HG02840 (cell line): Measurements from ENCODE around the gene ZNF410.
"Not testable (repeated sequence)": the region's sequence is repeated elsewhere in the genome, so short reads cannot be mapped to it uniquely, and the experiment has no call there.

Experiments used
- ATAC-seq: cut with Tn5 transposase; IDR thresholded peaks from one replicate; pipeline ENCODE4 v1.9.1; 2021; ENCODE audit warnings: mild to moderate bottlenecking, moderate library complexity, moderate number of reproducible peaks; ENCODE audit not compliant: unreplicated experiment, low FRiP score

ZNF410 gene

GRCh38 chr14:73884438-73885190 is 2.0 kb upstream of the ZNF410 start:
- no peak for ATAC-seq

GRCh38 chr14:73887318-73887616 is 608 bp downstream of the ZNF410 start:
- no peak for ATAC-seq

- ATAC-seq = no peak
Observed at GRCh38 chr14:73887694-73888459, 1.2 kb downstream of the ZNF410 start.

- no peak for ATAC-seq
Observed at GRCh38 chr14:73888460-73888725, 1.7 kb downstream of the ZNF410 start.

GRCh38 chr14:73888971-73889370 is 2.3 kb downstream of the ZNF410 start:
- no peak for ATAC-seq

DNA sequence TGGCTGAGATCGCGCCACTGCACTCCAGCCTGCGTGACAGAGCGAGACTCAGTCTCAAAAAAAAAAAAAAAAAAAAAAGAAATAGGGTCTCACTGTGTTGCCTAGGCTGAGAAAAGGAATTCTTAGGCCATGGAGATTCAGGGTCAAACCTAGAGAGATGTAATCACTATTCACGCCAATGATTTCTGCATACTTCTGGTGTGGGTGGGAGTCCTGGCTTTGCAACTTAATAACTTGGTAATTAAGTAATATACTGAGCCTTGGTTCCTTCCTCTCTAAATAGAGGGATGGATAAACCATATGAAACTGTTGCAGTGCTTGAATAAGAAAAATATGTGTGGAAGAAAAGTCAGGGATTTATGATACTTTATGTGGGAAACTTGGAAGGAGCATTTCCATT is 2.7 kb downstream of the ZNF410 start:
- no peak for ATAC-seq

DNA sequence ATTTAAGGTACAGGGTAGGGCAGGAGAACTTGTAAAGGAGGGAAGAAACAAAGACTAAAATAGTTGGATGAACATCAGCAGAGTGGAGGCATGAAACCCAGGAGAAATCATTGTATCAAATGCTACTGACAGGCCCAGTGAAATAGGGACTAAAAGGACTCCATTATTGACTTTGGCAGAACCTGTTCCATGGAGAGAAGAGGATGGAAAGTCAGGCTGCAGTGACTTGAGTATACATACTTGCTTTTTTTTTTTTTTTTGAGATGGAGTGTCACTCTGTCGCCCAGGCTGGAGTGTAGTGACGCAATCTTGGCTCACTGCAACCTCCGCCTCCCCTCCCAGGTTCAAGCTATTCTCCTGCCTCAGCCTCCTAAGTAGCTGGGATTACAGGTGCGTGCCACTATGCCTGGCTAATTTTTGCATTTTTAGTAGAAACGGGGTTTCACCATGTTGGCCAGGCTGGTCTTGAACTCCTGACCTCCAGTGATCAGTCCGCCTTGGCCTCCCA is 7.6 kb downstream of the ZNF410 start:
- ATAC-seq = not testable (repeated sequence)

GRCh38 chr14:73895939-73896338 is 9.3 kb downstream of the ZNF410 start:
- no peak for ATAC-seq

GRCh38 chr14:73896521-73896920 is 9.9 kb downstream of the ZNF410 start:
- no peak for ATAC-seq

GRCh38 chr14:73903028-73903427 is 16.4 kb downstream of the ZNF410 start:
- no peak for ATAC-seq

DNA sequence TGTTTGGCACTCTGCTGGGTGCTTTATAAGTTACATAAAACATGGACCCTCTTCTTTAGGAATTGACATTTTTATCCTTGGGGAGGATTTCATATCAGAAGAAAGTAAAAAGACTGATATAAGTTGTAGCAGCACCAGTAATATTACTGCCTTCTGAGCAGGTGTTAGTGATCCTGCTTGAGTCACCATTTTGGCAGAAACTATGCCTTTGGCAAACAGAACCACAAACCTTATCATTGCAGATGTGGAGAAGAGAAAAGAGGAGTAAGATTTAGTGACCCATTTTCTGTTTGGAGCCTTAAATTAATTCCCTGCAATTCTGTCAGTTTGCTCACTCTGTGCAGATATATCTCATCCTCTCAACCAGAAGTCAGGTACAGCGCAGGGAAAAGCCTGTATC is 23.0 kb downstream of the ZNF410 start:
- no peak for ATAC-seq

- ATAC-seq = no peak
Observed at GRCh38 chr14:73913256-73913655, 26.6 kb downstream of the ZNF410 start.

DNA sequence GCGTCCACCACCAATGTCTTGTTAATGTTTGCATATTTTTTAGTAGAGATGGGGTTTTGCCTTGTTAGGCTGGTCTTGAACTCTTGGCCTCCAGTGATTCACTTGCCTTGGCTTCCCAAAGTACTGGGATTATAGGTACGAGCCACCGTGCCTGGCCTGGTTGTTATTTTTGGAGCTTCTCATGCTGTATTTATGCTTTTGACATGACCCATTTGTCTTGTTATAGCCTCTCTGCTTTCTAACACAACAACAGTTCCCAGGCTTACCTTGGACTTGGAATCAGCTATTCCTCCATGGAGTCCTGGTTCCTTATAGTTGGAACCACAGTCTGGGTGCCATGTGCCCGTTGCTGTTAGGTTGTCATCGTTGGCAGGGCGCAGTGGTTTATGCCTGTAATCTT is 29.7 kb downstream of the ZNF410 start:
- no peak for ATAC-seq

DNA sequence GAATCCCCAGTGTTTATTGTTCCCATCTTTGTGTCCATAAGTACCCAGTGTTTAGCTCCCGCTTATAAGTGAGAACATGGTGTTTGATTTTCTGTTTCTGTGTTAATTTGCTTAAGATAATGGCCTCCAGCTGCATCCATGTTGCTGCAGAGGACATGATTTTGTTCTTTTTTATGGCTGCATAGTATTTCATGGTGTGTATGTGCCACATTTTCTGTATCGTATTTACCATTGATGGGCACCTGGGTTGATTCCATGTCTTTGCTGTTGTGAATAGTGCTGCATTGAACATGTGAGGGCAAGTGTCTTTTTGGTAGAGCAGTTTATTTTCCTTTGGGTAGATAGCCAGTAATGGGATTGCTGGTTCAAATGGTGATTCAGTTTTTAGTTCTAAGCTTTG is 32.8 kb downstream of the ZNF410 start:
- ATAC-seq = not testable (repeated sequence)

- no peak for ATAC-seq
Observed at GRCh38 chr14:73924337-73924736, 37.7 kb downstream of the ZNF410 start.

DNA sequence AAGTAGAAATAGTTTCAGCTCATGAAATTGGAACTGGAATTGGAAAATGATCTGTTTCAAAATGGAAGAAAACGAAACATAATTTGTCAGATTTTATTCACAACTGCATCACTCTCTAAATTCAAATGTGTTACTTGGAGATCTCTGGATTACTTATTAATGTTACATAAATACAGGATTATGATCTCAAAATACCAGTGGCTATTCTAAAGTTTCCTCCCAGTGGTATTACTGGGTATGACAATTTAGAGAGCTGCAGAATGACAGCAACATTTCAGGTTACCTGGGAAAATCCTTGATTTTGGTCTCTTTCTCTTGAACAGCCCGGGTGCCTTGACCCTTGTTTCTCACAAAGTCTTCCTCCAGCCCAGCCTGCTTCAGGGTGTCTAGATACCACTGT is 49.0 kb downstream of the ZNF410 start:
- no peak for ATAC-seq

DNA sequence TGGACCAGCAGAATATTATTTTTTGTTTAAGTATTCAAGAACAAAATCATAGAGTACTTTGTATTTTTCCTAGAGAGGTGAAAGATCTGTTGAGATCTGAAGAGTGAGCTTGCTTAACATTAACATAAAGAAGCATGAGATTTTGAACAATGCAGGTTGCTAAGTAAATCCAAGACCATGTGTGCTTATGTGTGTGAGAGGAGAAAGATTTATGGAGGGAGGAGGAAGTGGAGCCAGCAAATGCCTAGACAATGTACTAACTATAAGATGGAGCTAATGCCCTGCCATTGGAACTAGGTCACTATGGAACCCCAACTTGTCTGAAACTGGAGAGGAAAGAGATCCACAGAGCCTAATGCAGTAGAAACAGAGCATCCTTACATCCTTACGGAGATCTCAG is 49.9 kb downstream of the ZNF410 start:
- no peak for ATAC-seq

DNA sequence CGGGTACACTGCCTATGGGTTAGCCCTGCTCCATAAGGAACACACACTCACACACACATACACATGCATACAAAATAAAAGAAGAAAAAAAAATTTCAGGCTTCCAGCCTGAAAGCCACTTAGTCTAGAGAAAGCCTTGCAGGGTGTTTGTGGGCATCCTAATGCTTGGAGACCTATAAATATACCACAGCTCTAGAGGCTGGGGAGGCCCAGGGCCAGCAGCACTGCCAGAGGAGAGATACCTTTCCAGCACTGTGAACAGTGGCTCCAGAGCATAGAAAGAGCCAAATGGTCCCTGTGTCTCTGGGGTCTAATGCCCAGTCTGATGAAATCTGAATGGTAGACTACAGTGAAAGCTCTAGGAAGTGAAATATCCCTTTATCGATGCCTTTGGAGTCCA is 50.4 kb downstream of the ZNF410 start:
- ATAC-seq = no peak

- ATAC-seq = no peak
Observed at GRCh38 chr14:73942180-73942579, 55.5 kb downstream of the ZNF410 start.

DNA sequence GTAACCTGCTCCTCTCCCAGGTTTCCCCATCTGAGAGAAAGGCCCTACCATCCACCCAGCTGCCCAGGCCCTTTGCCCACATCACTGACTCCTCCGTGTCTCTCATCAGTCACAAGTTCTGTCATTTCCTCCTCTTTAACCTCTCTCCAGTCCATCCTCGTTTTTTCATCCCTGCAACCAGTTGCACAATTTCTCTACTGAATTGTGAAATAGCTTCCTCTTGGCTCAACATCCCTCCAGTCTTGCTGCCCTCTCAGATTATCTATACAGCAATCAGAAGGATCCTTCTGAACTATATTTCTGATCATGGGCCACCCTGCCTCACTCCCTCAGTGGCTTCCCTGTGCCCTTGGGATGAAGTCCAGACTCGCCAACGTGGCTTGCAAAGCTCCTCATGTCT is 56.4 kb downstream of the ZNF410 start:
- ATAC-seq = no peak

DNA sequence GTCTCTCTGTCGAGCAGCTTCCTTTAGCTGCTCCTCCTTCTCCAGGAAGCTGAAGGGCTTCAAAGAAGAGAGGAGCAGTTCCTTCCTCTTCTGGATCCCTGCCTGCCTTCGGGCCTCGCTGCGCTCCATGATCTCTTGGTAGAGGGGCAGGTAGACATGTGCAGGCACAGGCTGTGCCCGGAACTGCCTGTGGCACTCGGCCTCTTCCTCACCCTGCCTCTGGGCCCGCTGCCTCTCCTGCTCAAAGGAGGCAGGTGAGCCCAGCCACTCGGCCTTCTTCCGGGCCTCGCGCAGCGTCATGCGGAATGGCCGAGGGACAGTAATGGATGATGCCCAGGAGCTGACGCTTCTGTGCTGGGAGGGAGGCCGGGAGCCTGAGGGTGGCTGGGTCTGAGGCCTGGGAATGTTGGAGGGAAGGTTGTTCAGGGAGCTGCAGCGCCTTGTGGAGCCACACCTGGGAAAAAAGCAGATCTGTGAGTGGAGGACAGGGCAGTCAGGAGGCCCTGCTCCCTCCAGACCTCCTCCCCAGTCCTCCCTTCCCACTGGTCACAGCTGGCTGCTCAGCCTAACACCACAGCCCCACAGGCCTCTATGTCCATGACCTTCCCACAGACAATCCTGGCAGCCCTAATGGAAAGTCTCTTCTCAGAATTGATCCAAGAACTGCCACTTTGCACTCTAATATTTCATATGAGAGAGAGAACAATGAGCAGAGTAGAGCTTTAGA is 57.9 kb downstream of the ZNF410 start:
- no peak for ATAC-seq
